HTR-8/SVneo (cell line): ENCODE data around the gene OSBP2.

Experiments
- DNase-seq: peaks from one replicate; pipeline ENCODE4 v3.0.0; 2011; ENCODE audit warnings: low spot score, mixed read lengths; ENCODE audit not compliant: insufficient read length
- FAIRE-seq: peaks from 2 replicates; lab custom pipeline; 2011; peaks lifted over from hg19 to GRCh38; lab: Jason Lieb, UNC

Gene OSBP2

DNA sequence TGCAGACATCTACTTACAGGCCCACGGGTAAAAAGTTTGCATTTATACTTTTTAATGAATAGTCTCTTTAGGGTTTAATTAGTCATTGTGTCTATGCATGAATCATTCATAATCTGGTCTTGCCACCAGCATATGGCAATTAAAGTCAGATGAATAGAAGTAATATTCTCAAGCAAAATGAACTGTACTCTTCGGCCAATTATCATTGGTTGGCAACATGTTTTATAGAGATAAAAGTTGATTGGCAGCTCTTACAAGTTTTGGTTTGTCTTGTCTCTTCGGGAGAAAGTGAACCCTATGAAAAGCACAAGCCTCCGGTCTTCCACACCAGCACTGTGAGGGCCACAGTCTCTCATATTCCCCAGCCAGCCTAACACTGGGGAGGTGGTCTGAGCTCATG, 97.8 kb downstream of the OSBP2 start:
- DNase-seq = no peak
- no peak for FAIRE-seq

DNA sequence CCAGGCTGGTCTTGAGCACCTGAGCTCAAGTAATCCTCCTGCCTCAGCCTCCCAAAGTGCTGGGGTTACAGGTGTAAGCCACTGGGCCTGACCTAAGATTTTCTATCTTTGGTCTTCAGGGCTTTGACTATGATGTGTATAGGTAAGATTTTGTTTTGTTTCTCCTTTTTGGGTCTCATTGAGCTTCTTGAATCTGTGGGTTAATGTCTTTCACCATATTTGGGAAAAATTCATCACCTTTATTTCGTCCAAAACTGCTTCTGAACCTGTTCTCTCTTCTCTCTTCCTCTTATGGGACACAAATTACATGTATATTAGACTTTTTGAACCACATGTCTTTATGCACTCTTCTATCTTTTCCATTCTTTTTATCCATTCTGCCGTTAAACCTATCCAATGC, 100.4 kb downstream of the OSBP2 start:
- DNase-seq = no peak
- no peak for FAIRE-seq

DNA sequence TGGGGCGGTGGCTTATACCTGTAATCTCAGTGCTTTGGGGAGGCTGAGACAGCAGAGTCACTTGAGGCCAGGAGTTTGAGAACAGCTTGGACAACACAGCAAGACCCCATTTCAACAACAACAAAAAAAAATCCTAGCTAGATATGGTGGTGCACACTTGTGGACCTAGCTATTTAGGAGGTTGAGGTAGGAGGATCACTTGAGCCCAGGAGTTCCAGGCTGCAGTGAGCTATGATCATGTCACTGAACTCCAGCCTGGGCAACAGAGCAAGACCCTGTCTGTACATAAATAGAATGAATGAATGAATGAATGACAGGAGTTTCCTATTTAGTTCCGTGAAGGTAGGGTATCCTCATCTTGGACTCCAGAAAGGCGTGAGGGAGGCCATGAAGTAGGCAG, 107.0 kb downstream of the OSBP2 start:
- no peak for FAIRE-seq
- DNase-seq = no peak

DNA sequence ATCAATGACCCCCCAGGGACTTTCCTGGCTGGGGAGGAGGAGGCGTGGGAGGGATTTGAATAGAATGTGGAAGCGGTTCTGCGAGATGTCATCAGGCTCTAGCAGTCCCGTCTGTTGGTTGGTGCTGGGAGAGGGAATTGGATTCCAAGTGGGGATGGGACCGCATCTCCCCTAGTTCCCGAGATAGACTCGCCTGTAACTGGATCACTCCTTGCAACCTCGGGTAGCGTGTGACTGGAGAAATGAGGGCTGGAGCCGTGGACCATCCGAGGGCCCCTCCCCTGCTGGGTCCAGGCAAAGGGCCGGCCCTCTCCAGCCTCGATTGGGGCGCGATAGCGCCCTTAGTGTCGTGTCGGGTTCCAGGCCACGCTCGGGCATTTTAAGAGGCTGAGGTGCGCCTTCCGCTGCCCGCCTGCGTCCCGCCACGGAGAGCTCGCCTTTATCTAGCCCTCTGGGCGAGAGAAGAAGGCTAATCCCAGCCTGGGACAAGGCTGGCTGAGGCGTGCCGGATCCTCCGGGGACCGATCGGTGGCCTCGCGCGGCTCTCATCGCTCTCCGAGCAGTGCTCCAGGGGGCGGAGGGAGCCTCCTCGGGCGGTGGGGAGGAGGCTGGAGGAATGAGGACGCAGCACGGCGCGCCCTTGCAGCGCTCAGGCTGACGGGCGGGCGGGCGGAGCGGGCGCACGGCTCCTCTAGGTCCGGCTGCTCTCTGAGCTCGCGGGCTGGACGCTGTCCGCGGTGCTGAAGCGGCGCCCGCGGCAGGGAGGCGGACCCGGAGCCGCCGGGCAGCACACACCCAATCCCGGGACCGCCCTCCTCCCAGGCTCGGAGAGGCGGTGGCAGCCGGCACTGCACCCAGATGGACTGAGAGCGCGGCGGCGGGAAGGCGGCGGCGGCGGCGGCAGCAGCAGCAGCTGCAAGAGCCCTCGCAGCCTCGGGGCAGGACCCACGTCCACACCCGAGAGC, 107.8 kb downstream of the OSBP2 start:
- peak; percentile 69 for FAIRE-seq

DNA sequence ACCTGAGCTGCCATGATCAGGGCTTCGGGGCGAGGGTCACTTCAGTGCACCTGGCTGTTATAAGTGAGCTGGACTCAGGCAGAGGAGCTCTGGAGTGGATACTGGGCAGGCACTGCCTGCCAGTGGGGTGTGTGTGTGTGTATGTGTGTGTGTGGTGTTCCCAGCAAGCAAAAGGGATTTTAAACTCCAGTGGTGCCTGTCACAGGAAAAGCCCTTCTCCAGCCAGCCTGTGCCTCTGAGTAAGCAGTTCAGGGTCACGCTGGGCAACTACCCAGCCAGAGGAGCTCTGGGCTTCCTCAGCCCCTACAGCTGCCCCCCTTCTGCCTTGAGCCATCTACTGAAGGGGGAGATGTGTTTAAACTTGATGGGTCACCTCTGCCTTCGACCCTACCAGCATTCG, 109.0 kb downstream of the OSBP2 start:
- no peak for FAIRE-seq
- no peak for DNase-seq

More for the DNA sequence above, 107.8 kb downstream of the OSBP2 start:
- DNase-seq = peak; percentile 75

DNA sequence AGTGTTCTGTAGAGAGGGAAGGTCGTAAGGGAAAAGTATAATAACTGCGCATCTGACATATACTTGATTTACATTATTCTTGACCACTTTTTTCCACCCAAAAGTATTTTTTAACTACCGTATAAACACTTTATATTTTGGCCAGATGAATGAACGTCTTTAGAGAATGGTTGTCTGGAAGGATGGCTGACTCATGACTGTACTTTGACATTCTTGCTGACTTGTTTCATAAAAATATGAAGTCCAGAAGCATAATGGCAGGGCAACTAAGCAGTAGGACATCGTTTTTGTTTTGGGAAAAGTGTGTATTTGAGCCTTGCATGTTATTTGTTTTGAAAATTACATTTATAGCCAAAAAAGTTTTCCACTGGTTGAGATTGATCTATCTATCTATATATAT, 110.0 kb downstream of the OSBP2 start:
- no peak for DNase-seq
- FAIRE-seq = no peak

DNA sequence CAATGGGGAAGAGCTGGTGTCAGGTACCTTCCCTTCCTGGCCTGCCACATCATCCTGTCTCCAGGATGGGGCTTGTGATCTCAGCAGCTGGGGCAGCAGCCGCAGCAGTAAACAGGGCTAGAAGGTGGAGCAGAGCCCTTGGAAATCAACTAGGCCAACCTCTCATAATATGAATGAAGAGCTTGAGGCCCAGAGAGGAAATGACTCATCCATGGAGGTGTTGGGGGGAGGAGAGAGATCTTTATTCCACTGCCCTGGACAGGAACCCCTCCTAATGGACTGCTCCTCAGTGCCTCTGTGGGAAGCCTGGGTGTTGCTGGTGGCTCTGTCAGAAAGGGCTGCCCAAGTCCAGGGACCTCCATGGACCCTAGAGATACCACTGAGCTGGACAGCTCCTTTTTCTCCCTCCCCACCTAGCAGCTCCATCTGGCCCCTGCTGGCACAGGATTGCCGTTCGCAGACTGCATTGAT, 111.8 kb downstream of the OSBP2 start:
- peak; percentile 42 for DNase-seq

DNA sequence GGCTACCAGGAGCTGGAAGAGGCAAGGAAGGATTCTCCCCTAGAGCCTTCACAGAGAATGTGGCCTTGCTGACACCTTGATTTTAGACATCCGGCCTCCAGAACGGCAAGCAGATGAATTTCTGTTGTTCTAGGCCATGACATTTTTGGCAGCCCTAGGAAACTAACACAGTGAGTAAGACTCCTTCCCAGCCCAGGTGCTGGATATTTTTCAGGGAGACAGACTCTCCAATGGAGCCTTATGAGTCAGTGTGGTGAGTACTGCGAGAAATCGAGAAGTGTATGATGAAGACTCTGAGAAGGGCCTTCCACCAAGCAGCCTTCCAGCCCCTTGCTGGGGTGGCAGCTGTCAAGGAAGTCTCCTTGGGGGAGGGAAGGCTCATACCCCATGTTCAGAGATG, 114.4 kb downstream of the OSBP2 start:
- DNase-seq = no peak
- no peak for FAIRE-seq

More for the DNA sequence above, 111.8 kb downstream of the OSBP2 start:
- FAIRE-seq = no peak

DNA sequence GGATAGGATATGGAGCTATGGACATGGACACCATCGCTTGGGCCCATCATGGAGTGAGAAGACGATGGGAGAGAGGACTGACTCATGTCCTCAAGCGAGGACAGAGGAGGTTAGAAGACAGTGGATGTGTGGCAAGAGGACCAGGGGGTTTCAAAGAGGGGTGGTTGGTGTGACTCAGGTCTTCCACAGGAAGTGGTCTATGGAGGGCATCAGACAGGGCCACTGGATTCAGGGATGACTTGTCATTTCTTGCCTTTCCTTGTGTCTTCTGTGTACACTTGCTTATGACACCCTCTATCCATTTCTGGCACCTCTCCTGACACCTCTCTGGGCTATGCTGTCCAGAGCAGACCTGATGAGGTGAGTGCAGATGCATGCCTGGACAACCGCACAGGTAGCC, 115.4 kb downstream of the OSBP2 start:
- DNase-seq (no peak), FAIRE-seq (no peak)

DNA sequence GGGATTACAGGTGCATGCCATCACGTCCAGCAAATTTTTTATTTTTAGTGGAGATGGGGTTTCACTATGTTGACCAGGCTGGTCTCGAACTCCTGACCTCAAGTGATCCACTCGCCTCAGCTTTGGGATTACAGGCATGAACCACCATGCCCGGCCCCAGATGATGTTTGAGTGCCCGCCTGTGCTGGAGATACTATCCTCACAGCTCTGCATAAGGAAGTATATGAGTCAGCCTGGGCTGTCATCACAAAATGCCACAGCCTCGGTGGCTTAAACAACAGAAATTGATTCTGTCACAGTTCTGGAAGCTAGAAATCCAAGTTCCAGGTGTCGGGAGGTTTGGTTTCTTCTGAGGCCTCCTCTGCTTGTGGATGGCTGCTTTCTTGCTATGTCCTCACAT, 119.3 kb downstream of the OSBP2 start:
- FAIRE-seq = no peak
- DNase-seq = no peak

DNA sequence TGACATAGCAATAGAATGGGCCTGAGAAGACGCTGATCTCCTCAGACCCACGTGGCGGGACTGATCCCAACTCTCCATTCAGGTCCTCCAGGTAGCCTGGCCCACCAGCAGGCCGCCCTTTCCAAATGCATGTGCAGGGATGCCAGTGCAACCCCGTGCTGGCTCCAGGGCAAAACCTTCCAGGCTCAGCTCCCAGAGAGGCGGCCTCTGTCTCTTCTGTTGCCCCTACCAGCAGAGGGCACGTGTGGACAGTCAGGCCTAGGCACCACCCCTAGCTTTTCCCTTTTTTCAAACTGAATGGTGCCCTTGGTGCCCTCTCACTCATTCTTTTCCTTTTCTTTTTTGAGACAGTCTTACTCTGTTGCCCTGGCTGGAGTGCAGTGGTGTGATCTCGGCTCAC, 121.7 kb downstream of the OSBP2 start:
- DNase-seq (no peak), FAIRE-seq (no peak)

DNA sequence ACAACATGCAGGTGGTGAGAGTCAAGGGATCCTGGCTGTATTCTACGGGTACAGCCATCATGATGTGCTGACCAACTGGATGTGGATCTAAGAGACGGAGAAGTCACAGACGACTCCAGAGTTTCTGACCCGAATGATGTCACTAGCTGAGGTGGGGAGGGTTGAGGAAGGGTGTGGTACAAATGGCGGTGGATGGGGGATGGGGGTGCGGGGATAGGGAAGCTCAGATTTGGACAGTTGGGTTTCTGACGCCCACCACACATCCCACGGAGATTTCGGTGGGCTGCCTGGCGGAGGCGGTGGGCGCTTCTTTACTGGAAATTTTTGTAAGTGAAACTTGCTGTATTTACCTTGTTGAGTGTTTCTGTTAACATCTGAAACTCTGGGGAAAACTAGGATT, 126.7 kb downstream of the OSBP2 start:
- no peak for FAIRE-seq
- no peak for DNase-seq

DNA sequence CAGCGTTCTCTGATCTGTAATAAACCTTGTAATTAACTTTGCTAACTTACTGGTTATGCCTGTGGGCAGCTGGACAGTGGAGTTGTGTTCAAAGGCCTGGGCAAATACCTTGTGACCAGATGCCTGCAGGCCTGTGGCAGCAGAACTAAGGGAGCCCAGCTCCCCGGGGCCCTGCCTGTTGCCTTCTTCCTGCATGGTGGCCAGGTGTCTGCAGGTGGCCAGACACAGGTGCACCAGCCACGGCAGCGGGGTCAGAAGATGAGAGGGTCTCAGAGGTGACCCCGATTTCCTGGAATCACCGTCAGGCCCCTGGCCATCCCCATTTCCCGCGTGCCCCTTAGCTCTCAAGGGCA, 127.2 kb downstream of the OSBP2 start:
- no peak for FAIRE-seq

DNA sequence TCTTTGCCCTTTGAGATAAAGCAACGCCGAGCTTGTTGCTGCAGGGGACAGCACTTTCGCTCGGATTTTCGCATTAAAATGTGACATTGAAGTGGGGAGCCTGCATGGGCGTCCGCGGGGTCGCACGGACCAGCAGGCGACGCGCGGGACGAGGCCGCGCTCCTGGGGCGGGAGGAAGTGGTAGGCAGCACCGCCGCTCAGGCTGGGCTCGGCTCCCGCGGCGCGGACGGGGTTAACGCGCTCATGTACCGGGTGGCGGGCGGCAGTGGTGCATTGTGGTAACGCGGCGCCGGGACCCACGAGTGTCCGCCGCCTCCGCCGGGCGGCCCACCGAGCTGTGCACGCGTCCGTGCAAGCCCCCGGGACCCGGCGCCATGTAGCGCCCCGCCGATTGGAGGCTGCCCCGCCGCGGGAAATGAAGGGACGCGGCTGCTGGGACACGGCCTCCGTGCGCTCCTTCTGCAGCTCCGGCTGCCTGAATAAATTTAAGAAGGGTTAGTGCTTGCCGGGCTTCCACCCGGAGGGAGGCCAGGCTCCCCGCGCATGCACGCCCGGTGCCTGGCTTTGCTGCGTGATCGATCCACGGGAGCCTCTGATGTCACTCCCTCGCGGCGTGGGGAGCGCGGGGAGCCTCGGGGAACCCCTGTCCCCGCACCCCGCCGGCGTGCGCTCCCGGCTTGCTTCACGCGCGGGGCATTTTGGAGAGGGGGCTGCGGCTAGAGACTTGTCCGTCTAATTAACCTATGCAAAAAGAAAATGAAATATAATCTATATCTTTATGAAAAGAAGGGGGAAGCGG, 127.7 kb downstream of the OSBP2 start:
- DNase-seq = no peak
- no peak for FAIRE-seq

More for the DNA sequence above, 127.2 kb downstream of the OSBP2 start:
- DNase-seq = no peak

DNA sequence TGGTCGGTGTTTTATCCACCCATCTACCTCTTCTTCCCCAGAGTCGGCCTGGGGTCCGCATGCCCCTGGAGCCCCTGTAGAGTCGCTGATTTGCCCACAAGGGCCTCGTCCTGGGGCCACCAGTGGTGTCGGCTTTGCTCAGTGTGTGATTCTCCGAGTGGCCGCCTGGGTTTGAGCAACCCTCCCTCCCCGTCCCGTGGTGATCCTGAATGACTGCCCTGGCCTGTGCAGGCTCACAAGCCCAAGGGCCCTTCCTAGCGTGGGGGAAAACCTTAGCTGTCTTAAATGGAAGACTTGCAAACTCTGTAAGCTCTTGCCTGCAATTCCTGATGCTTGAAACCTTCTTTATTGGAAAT, 128.3 kb downstream of the OSBP2 start:
- FAIRE-seq (no peak), DNase-seq (no peak)

DNA sequence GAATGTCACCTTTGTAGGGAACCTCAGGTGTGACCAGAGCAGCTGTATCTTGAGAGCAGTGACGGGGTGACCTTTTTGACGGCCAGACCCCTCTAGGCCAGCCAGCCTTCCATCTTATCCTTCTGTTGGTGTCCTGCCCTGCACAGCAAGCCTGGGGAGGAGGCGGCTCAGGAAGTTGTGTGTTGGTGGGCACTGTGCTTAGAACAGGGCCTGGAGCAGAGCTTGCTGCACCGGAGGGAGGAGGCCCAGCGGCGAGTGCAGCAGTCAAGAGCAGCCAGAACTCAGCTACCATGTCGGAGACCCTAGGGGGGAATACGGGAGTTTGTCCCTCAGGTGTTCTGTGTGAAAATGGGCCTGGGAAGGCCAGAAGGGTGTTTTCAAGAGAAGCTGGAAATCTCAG, 129.4 kb downstream of the OSBP2 start:
- no peak for FAIRE-seq
- DNase-seq = no peak

DNA sequence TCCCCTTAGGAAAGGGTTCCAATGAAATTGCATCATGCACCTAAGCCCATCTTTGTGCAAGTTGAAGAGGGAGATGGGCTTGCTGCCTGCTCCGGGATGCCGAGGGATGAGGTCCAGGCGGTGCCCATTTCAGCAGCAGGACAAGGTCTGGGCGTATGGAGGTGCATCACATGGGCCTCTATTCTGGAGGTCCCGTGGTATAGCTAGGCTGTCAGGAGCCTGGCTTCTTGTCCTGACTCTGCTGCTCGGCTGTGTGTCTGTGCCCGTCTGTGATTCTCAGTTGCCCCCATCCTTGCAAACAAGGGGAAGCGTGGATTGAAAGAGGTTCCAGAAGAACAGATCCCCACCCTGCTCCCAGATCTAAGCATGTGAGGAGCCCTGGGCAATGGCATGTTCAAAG, 130.0 kb downstream of the OSBP2 start:
- no peak for DNase-seq
- FAIRE-seq = no peak

DNA sequence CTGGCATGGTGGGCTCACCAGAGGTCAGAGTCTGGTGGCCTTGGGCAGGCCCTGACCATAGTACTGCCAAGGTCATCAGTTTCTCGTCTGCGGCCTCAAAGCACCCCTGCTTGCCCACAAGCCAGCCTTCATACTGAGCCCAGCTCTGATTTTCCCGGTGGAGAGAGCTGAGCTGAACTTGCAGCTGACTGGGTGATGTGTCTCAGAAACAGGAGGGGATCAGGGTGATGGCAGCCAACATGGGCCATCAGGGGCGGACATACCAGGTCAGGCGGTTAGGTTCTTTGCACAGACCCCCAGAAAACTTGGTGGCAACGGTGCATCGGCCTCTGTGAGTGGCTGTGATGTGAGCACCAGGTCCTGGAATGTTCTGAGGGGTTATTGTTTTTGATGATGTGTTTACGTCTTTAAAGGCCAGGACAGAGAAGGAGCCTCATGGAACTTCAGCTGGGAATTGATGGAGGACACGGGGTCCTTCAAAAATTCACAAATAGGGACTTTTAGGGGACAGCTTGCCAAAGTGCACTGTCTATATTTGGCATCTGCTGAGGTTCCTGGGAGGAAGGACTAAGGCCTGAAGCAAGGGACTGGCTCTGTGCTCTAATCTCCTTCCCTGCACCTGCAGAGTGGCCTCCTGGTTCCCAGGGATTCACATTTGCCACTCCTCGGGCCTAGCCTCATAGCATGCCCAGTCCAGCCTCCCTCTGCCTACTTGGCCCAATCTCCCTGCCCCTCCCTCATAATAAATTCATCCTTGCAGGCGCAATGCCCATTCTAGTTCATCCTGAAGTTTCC, 131.2 kb downstream of the OSBP2 start:
- FAIRE-seq = no peak
- no peak for DNase-seq

DNA sequence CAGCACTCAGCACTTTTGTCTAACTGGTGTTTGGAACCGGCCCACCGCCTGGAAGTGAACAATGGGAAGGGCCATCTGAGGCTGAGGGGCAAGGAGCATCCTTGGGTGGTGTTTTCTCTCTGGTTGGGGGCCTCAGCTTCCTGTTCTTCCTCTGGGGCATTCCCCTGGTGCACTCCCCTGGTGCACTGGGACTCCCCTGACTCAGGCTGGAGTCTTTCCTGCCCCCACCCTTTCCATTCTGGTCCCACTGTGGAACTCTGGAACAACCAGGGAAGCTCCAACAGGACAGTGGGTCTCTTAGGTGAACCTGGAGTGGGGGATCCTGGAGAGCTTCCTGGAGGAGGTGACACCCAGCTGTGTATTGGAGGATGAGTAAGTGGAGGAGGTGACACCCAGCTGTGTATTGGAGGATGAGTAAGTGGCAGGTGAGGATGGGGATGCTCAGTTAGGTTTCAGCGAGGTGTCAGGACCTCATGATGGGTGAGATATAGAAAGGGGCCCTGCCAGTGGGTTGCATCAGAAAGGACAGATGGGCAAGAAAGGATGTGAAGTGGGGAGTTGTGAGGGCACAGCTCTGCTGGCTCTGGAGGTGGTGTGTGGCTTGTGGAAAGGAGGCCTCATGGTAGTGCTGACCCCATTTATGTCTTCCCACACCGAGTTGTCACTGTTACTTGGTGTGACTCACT, 132.1 kb downstream of the OSBP2 start:
- FAIRE-seq (no peak), DNase-seq (no peak)

DNA sequence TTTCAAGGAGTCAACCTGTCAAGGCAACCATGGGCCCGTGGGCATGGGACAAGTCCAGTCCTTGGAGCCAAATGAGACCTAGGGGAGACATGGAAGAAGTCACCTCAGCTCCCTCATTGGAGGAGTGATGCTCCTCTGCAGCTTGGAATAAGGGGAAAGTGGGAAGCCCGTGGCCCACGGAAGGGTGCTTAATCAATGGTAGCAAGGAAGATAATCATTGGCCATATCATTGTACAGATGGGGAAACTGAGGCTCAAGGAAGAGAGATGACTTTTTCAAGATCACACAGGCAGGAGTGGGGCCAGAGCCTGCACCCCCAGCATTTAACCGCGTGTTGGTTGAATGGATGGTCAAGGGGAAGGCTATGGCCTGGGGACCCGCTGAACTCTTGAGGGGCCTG, 133.0 kb downstream of the OSBP2 start:
- FAIRE-seq = no peak
- DNase-seq = no peak
